Tibial artery (tissue), 4 donors: ENCODE results near the gene IRF3.
A peak's percentile ranks its signal among the peaks of the same experiment; 100 is the strongest.

Experiments
- DNase-seq, 2 donors: peaks; one replicate each; pipeline ENCODE4 v3.0.0-alpha.2; 2019
- H3K27ac ChIP-seq, 2 donors: fragments of 200-600 bp; sonication (generic) in 1 of 2; 1 replicate in 1 of 2; 2 replicates in 1 of 2; pipeline ENCODE4 v1.5.1; 2018 to 2019; ENCODE audit warnings: mild to moderate bottlenecking in 1 of 2
- H3K27me3 ChIP-seq, 2 donors: fragments of 200-600 bp; sonication (generic) in 1 of 2; one replicate each; pipeline versions ENCODE4 v1.5.1 to v1.6.0; 2016 to 2019
- H3K36me3 ChIP-seq, 3 donors: fragments of 200-600 bp; sonication (generic) in 2 of 3; one replicate each; pipeline ENCODE4 v1.5.1; 2016 to 2019; ENCODE audit warnings: mild to moderate bottlenecking in 2 of 3
- H3K4me1 ChIP-seq, 4 donors: fragments of 200-600 bp; sonication (generic) in 2 of 4; 1 replicate in 3 of 4; 2 replicates in 1 of 4; pipeline ENCODE4 v1.5.1; 2016 to 2019
- H3K4me3 ChIP-seq, 2 donors: fragments of 200-600 bp; sonication (generic) in 1 of 2; 1 replicate in 1 of 2; 2 replicates in 1 of 2; pipeline ENCODE4 v1.5.1; 2018 to 2019; ENCODE audit warnings: mild to moderate bottlenecking in 2 of 2
- H3K9me3 ChIP-seq, 3 donors: fragments of 200-600 bp; sonication (generic) in 1 of 3; one replicate each; pipeline ENCODE4 v1.5.1; 2016 to 2019
- CTCF ChIP-seq, 2 experiments: fragments of 200-600 bp in 1 of 2; fragments of 450-650 bp in 1 of 2; IDR thresholded peaks; one replicate each; pipeline ENCODE4 v1.5.1; 2017 to 2019; ENCODE audit warnings: antibody characterized with exemption in 2 of 2, mild to moderate bottlenecking in 1 of 2, moderate library complexity in 1 of 2
- intact Hi-C: fragments of 100-400 bp; cut with DNase I; formaldehyde crosslinking; loops from one replicate; pipeline ENCODE4 v1.15.0; 2023; ENCODE audit warnings: low total_unique reads

The IRF3 gene

GRCh38 chr19:49664171-49665035 is 1.3 kb downstream of the IRF3 start:
- intact Hi-C loops = no loop called here
- H3K9me3 ChIP-seq = no peaks in the 10 kb centered on the region
- TF ChIP-seq CTCF (IDR thresholded peaks at IDR 0.05) = peak; percentile 38 to 45
- peak overlapping the region; percentile 91 to 93 for H3K27ac ChIP-seq
- peak; percentile 88 to 95 for DNase-seq
- no peaks in the 10 kb centered on the region for H3K27me3 ChIP-seq
- H3K4me1 ChIP-seq = peaks cover 0 to 32% (median 18%) of the 10 kb centered on the region in 4 donors
- H3K36me3 ChIP-seq = peaks cover 21 to 38% (median 38%) of the 10 kb centered on the region in 3 donors
- H3K4me3 ChIP-seq = peak overlapping the region; percentile 77 to 78

- H3K27ac ChIP-seq = no peak overlapping the region
- peaks cover 32 to 50% (median 50%) of the 10 kb centered on the region in 3 donors for H3K36me3 ChIP-seq
- intact Hi-C loops = no loop called here
- TF ChIP-seq CTCF (IDR thresholded peaks at IDR 0.05) = no peak
- no peak overlapping the region for H3K4me3 ChIP-seq
- no peaks in the 10 kb centered on the region for H3K27me3 ChIP-seq
- no peaks in the 10 kb centered on the region for H3K9me3 ChIP-seq
- no peak for DNase-seq
- peaks cover 0 to 32% (median 18%) of the 10 kb centered on the region in 4 donors for H3K4me1 ChIP-seq
These were observed 2.4 kb downstream of the IRF3 start for GRCh38 chr19:49663224-49663623.

DNA sequence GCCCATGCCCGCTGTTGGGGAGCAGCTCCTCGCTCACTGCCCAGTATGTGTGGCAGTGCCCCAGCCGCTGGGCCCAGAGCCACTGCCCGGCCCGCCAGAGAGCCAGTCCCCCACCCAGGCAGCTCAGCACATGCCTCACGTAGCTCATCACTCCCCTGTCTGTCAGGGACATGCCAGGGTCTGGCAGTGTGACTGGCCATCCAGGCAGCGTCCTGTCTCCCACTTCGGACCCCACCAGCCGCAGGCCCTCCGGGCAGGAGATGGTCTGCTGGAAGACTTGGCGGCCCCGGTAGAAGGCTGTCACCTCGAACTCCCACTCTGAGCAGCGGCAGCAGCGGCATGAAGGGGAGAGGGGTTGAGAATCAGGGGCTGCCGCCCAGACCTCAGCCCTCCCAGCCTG is 3.6 kb downstream of the IRF3 start:
- Histone ChIP-seq H3K36me3 (peaks cover 45 to 62% (median 62%) of the 10 kb centered on the region in 3 donors), H3K4me1 (peaks cover 0 to 28% (median 18%) of the 10 kb centered on the region in 4 donors), H3K27ac (no peak overlapping the region), H3K4me3 (no peak overlapping the region), H3K27me3 (no peaks in the 10 kb centered on the region), H3K9me3 (no peaks in the 10 kb centered on the region)
- no peak for TF ChIP-seq CTCF (IDR thresholded peaks at IDR 0.05)
- intact Hi-C loops = no loop called here
- DNase-seq = no peak

- Histone ChIP-seq H3K27me3 (no peaks in the 10 kb centered on the region), H3K27ac (no peak overlapping the region), H3K9me3 (no peaks in the 10 kb centered on the region), H3K4me1 (peaks cover 0 to 17% (median 8%) of the 10 kb centered on the region in 4 donors), H3K36me3 (peaks cover 58 to 78% (median 77%) of the 10 kb centered on the region in 3 donors), H3K4me3 (no peak overlapping the region)
- no peak for DNase-seq
- TF ChIP-seq CTCF (IDR thresholded peaks at IDR 0.05) = no peak
- intact Hi-C loops = no loop called here
These were observed 5.2 kb downstream of the IRF3 start for GRCh38 chr19:49660338-49660961.

DNA sequence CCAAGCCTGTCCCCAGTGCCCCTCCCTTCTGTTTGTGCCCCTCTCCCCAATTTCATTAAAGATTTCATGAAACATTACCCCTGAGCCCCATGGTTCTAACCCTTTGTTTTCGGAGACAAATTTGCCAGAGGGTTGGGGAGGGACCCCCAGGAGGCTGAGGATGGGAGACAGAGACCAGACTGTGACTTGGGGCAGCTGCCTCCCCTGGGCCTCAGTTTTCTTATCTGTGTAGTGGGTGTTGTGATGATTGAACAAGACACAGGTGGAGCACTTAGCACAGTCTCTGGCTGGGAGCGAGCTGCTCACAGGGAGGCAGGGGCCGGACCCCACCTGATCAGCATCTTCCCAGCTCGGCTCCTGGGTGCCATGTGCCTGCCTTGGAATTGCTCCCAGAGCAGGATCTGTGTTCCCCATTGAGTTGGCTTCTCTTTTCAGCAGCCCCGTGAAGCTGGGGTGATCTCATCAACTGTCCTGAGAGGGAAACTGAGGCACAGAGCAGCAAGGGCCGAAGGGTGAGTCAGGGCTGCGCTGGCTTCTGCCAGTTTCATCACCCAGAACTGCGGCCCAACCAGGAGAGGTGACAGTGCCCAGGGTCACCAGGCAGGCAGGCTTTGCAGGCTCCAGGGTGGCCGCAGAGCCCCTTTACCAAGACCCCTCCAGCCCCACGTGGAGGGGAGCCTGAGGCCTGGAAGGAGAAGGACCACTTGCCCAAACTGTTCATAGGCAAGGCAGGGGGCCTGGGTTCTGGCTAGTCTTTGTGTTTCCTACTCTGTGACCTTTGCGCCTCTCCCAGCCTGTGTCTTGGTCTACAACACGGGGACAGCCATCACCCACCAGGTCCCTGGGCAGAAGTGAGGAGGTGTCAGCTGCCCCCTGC is 6.9 kb downstream of the IRF3 start:
- intact Hi-C loops = no loop called here
- TF ChIP-seq CTCF (IDR thresholded peaks at IDR 0.05) = no peak
- Histone ChIP-seq H3K27me3 (no peaks in the 10 kb centered on the region), H3K4me3 (no peak overlapping the region), H3K27ac (no peak overlapping the region), H3K4me1 (peaks cover 0 to 7% (median 3%) of the 10 kb centered on the region in 4 donors), H3K9me3 (no peaks in the 10 kb centered on the region), H3K36me3 (peaks cover 69 to 94% (median 94%) of the 10 kb centered on the region in 3 donors)
- no peak for DNase-seq
